Hepatic stellate cell (primary cell): ENCODE results near the gene PALLD.

ENCODE experiments used
- DNase-seq: peaks from one replicate; pipeline ENCODE4 v3.0.0; 2011; ENCODE audit warnings: low spot score

Gene PALLD

DNA sequence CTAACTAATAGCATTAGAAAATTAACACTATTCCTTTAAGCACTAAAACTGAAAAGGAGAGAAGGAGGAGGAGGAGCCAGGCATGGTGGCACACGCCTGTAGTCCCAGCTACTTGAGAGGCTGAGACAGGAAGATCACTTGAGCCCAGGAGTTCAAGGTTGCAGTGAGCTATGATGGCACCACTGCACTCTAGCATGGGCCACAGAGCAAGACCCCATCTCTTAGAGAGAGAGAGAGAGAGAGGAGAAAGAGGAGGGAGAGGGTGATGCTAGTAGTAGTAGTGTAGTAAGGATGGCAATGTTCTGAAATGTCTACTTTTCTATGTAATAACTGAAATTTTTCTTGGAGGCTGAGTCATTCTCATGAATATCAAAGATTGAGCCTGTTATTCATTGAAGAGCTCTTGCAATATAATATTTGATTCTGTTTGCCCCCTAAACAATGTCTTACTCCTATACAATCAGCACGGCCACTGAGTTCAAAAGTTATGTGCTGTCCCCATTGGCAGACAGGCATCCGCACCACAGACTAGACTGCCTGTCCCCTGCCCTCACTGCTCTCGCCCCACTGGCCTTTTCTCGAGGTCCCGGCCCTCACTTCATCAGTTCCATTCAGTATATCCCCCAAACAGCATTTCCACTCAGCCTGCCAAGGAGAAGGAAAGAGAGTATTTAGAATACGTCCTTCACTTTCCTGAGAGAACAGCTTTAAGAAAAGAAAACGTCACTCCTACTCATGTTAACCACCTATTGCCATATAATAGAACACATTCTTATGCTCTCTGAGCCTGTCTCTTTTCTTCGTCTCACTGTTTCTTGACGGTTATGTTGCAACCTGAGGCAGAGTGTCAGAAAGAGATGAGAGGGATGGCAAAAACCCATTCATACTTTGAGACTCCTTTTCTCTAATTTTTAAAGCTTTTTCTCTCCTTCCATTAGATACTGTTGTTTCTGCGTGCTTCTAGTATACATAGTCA, 238.1 kb downstream of the PALLD start:
- no peak for DNase-seq

DNA sequence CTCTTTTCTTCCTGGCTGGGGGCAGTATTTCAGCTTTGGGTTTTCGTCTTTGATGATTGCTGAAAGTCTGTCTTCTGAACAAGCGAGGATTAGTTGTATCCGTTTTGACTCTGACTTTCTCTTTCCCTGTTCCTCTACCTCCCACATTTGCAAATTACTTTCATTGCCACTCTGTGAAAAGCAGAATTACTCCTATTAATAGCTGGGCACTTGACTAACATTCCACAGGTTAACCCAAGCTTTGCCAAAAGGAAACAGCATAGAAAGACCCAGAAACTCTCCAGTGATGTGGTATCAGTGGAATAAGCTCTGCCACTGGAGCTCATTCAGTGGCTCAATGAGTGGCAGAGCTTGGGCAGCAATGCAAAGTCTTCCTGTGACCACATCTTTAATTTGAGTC, 238.9 kb downstream of the PALLD start:
- DNase-seq = no peak

DNA sequence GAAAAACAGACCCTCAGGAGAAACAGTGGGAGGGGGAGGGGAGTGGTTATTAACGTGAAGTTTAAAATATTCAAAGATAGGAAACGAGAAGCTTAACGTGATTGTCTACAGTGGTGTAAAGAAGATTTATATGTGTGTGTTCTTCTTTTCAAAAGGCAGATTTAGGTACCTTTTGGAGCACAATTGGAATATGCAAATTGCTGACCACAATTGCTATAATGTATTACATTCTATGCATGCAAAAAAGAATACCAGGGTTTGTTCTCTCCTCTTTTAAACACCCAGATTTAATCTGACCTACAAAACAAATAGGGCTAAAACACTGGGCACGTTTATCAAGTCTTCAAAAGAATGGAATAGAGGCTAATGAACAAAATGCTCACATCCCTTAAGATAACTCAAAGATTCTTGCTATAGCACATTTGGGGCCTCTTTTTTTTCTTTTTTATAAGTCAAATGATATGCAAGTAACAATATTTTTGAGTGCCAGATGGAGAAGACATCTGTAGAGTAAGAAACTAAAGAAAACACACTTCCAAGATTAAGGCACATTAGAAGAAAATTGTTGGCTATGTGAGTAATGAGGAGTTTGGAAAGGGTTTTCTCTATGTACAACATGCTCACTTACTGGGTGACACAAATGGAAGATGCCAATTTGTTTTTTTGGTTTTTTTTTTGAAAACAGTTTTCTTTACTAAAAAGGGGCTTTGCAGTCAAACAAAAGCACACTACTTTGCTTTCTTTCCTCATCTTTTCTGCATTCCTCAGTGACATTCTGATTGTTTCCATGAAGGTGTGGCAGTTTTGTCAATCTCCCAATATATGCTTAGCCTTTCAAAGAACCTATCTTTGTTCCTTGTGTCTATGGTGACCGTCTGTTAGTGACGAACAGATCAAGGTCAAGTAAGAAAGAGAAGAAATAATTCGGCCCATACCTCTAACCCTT, 240.3 kb downstream of the PALLD start:
- DNase-seq = no peak

DNA sequence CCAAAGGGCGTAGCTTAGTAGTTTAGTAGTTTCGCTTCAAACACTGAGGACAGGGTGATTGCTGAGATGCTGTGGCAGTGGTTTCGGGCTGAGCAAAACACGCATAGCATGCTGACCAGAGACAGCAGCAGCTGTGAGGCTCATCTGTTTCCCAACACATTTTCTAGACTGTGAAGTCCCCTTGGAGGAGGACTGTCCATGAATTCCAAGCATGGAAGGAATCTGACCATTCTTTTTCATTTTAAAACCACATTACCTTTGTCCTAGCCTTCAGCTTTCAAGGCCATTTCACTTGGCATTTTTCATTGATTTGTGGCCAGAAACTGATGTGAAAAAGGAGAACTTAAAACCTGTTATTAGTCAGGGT, 240.9 kb downstream of the PALLD start:
- no peak for DNase-seq

DNA sequence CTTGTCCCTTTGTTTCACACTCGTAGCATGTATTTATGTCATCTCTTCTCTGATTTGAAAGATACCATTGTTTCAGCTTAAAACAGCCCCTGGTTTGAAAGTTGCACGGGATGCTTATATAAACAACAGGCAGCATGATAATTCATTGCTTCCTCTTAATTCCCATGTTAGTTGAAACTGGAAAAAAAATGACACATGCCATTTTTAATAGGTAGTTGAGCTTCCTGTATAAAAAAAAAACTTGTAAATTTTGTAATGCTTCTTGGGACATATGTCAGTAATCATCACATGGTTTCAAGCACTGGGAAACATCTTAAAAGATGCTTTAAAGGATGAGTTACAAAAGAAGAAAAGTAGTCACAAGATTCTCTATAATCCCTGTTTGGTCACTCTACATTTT, 243.0 kb downstream of the PALLD start:
- DNase-seq = no peak

DNA sequence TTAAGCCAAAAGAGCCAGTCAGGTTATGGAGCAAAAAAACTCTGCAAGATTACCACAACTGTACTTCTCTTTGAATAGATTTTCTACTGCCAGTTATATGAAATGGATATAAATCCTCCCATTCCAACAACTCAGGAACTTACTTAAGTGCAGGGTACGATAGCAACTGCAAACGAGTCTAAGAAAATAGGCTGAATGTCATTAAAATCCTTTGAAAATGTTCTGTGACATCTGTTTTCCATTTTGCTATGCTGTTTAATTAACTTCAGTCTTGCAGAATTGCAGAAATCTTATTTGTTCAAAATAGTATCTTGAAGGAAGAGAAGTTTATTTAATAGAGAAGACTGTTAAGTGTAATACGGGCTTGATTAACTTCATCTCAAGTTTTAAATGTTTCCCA, 243.8 kb downstream of the PALLD start:
- no peak for DNase-seq

DNA sequence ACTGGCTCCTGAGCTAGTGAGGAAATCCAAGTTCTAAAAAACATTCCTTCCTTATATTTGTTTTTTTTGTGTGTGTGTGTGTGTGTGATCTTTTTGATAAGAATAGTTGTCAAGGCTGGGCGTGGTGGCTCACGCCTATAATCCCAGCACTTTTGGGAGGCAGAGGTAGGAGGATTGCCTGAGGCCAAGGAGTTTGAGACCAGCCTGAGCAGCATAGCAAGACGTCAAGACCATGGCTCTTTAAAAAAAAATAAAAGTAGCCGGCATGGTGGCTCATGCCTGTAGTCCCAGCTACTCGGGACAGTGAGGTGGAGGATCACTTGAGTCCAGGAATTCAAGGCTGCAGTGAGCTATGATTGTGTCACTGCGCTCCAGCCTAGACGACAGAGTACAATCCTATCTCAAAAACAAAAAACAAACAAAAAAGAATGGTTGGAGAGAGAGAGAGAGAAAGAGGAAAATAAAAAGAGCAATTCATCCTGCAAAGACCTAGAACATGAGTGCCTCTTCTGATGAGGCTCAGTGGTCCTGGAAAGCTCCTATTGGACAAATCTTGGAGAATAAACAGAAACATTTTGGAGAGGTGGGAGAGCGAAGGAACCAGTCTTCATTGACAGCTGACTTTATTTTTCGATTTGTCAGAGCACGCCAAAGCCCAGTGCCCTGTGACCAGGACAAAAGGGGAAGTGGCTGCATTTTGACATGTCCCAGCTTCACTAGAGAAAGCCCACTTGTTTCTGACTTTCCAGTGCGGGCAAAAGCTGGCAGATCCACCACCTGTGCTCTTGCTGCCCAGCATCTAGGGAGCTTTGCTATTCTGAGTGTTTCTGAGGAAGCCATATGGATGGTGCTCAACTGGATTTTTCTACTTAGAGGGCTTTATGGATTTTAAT, 244.7 kb downstream of the PALLD start:
- no peak for DNase-seq

DNA sequence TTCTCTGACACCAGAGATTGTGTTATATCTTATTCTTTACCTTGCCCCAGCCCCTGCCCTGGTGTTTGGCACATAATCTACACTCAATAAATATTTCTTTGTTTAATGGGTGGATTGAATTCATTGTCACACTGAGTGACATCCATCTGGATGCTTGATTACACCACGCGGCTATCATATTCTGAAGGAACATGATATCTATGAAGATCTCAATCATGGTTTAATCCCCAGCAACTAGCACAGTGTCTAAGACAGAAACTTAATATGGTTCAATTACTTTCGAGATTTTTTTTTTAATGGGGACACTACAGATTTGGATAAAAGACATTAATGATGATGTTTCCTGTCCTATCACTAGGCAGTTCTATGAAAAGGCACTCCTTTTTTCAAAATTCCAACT, 246.3 kb downstream of the PALLD start:
- DNase-seq = no peak

DNA sequence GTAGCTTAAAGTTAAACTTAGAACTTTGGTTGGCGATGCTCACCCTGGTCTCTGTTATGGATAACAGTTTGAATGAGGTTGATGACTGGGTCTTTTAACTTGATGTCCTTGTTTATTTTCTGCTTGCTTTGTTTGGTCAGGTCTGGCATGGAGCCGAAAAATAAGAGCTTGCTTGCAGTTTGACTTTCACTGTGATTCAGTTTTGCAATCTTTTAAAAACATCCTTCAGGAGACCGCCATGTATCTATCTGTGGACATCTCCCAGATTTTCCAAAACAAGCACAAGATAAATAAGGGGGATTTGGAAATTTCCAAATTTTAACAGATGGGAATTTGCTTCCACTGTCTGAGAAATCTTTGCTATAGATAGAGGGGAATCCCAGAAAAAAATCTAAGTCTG, 246.7 kb downstream of the PALLD start:
- peak; percentile 35 for DNase-seq

DNA sequence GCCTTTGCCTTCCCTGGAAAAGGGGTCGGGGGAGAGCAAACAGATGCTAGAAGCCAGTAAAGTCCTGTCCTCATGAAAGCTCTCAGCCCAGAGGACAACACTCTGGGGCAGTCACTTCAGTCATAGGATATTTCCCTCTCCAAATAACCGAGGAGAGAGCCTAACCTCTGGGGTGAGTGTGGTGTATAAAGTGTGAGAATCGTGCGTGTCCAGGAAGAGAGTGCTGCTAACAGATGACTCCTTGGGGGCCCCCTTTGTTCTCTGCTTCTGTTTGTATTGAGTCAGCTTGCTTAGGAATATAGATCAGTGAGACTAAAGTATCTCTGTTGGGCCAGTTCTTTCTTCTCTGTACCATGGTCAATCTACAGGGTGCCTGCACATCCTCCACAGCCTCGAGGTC, 247.2 kb downstream of the PALLD start:
- peak; percentile 51 for DNase-seq

DNA sequence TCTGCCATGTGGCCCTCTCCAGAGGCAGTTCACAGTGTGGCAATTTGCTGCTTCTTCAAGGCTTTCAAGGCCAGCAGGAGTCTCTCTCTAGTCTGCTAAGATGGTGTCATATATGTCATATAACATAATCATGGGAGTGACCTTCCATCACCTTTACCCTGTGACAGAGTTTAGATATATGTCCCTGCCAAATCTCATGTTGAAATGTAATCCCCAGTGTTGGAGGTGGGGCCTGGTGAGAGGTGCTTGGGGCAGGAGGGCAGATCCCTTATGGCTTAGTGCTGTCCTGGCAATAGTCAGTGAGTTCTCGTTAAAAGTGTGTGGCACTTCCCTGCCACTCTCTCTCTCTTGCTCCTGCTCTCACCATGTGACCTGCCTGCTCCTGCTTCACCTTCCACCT, 252.0 kb downstream of the PALLD start:
- DNase-seq = no peak

DNA sequence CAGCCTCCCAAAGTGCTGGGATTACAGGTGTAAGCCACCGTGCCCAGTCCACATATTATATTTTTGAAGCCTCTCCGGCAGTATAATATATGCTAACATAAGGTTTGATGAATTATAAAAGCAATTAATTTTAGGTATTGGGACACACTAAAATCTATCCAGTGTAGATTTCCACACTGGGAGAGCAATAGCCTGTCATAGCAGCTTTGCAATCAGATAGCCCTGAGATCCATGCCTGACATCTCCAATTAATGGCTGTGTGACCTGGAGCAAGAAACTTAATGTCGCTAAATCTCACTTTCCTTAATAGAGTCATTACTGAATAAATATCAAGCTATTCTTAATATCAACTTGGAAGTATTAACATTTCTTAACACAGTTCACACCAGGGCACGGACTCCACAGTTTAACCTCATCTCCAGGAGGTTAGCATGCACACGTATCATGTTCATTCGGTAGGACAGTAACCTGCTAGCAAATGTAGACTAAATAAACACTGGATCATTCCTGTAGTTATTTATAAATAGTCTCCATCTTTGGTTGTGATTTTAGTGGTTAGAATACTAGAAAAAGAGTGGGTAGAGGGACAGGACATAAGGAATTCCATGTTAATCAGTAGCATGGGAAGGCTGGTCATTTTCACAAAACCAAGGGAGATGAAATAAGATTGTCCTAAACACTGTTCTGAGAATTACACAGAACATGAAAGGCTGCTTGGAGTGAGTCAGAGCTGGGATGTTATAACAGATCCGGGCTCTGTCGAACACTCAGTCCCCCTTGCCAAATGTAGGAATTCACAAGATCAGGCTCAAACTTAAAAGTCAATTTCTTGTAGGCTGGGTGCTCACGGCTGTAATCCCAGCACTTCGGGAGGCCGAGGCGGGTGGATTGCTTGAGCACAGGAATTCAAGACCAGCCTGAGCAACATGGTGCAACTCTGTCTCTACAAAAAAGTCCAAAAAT, 254.7 kb downstream of the PALLD start:
- peak; percentile 51 for DNase-seq

DNA sequence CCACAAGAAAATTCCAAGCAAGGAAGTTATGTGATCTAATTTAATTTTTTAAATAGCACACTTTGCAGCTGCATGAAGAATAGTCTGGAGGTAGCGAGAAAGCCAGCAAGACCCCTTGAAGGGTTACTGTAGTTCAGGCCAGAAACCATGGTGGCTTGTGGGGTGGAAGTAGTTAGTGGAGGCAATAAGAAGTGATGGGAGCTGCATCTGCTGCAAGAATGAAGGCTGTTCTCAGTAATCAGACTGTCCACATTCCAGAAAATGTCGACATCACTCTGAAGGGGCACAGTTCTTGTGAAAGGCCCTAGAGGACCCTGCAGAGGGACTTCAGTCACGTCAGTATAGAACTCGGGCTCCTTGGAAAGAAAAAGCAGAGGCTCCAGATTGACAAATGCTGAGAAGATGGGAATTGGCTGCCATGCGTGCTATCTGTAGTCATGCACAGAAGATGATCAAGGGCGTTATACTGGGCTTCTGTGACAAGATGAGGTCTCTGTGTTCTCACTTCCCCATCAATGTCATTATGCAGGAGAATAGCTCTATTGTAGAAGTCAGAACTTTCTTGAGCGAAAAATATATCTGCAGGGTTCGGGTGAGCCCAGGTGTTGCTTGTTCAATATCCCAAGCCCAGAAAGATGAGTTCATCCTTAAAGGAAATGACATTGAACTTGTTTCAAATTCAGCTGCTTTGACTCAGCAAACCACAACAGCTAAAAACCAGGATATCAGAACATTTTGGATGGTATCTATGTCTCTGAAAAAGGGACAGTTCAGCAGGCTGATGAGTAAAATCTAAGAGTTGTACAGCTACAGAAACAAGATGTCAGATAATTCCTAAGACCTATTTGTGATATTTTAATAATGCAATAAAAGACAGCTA, 259.0 kb downstream of the PALLD start:
- no peak for DNase-seq

DNA sequence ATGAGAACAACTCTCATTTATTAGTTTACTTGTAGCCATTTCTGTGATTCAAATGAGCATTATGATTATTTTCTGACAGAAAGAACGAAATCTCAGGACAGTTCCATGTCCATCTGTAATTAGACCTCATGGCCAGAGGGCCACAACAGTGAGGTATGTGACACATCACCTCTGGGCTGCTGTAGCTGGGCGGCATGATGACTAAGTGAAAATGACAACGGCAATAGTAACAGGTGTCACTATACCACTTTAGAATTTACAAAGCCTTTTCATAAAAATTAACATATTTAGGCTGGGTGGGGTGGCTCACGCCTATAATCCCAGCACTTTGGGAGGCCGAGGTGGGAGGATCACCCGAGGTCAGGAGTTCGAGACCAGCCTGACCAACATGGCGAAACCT, 260.6 kb downstream of the PALLD start:
- DNase-seq = no peak

DNA sequence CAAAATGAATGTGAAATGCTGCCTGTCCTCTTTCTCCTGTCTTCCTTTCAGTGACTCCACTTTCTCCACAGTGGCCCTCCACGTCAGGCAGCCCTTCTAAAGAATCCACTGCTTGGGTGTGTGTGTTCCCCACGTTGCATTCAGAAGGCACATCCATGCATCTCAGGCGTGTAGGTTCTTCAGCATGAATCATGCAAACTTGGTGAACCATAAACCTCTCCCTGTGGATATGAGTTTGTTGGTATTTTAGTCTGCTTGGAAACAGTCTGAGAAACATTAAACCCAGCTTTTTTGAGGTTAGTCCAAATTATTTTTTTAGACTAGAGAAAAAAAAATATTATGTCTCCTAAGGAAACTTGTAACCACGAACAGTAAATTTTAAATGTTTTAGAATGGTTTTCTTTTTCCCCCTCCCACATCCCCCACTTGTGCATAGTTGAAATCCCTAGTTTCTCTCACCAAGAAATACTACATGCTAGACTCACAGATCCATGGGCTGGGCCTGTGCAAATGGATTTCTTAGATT, 261.6 kb downstream of the PALLD start:
- DNase-seq = peak; percentile 81

DNA sequence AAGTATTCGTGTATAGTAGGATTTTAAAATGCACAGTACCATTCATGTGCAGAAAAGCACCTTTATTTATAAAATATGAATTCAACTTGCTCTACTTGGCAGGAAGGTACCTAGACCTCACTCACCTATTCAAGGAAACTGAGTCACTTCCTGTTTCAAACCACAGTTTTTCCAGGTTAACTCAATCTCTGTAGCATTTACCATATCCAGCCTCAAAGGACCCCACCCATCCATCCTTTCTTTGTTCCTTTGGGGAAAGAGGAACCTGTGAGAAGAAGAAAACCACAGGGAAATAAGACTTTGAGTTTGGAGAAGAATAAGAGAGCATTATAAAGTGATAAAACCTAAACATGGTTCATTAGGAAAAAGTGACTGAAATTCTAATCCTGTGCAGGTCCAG, 262.5 kb downstream of the PALLD start:
- DNase-seq = no peak

DNA sequence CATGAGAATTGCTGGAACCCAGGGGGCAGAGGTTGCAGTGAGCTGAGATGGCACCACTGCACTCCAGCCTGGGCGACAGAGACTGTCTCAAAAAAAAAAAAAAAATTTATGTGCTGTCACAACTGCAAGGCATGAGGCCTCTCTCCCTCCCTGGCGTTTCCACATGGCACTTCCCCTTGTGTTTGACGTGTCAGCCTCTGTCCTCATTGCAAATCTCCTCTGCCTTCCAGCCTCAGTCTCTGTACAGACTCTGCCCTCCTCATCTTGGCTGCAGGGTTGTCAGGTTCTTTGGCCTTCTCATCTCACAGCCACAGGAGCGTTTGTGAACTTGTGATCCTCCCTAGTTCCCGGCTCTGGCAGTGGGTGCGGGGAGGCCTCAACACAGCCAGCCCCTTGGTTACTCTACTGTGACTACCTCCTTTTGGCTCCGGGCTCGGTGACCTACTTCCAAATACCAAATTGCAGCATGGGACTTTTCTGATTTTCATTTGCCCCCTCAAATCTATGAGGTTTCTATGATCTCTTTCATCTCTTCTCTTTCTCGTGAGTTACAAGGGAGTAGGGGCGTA, 263.2 kb downstream of the PALLD start:
- DNase-seq = no peak

DNA sequence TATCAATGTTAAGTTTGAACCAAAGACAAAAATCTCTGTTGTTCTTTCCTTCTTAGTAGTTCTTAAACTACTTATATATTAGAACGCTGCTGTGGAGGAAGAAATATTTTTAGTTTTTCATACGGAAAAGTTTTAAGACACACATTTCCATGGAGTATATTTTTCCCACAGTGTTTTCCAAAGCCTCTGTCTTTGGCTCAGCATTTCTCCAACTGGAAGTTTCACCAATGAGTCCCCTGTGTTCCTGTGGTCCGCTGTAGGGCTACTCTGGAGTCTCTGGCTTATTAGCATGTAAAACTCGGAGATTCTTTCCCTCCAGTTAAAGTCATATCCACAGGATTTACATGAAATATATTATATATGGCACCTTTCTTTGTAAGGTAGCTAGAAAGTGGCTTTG, 264.2 kb downstream of the PALLD start:
- DNase-seq = no peak

DNA sequence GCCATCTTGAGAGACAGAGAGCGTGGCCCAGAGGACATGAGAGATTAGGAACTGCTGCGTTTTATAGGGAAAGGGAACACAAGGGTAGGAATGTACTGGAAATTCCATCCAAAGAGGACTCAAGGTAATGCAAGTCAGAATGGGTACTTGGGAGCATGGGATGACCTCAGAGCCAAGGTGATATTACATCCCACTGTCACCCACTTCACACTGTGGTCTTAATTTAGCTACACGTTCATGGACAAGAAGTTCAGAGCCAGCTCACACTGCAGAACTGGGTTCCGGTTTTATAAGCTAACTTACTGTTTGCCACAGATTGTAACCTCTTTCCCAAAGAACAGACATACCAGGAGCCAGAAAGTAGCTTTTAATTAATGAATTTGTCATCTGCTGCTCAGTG, 268.5 kb downstream of the PALLD start:
- DNase-seq = no peak
